ENCODE results near the gene THUMPD3. TPM values are rescaled to one million over a fixed set of nuclear protein-coding genes. Genes with fewer than 3 reads are reported as not detected.
A peak's percentile ranks its signal among the peaks of the same experiment; 100 is the strongest.

THUMPD3 gene
- total and polyA plus RNA-seq, 9 of the 15 experiments (the other 6 are each of a cell fraction or from before 2014, with no cell fraction given): 58.3 to 132 (median 113) TPM

- TF ChIP-seq ZBTB1 (CRISPR knock-in tag; IDR thresholded peaks at IDR 0.05; ENCODE audit: borderline replicate concordance, low read depth) (peak; percentile 82), ARHGAP35 (IDR thresholded peaks at IDR 0.05; ENCODE audit: partially characterized antibody) (no peak), GTF2E2 (tag; IDR thresholded peaks at IDR 0.05) (peak; percentile 95), L3MBTL2 (IDR thresholded peaks at IDR 0.05) (peak; percentile 95), RBM25 (IDR thresholded peaks at IDR 0.05; ENCODE audit: low read depth, low read length, severe bottlenecking) (no peak), ZNF212 (CRISPR knock-in tag; IDR thresholded peaks at IDR 0.05) (0 out of 2 replicates have a peak, but pooled peaks have one; percentile 69), PHF20 (IDR thresholded peaks at IDR 0.05; ENCODE audit: partially characterized antibody) (peak; percentile 90), FOXA3 (CRISPR knock-in tag; conservative IDR thresholded peaks at IDR 0.05 in 1 of 2, IDR thresholded peaks at IDR 0.05 in 1 of 2) (peak in 1 of 2 experiments; percentile 62; a peak in 1 of 4 replicates), RBM15 (IDR thresholded peaks at IDR 0.05; ENCODE audit: insufficient read depth, low read length) (no peak), USF2 (CRISPR knock-in tag; IDR thresholded peaks at IDR 0.05) (peak; percentile 50; the same call in 1 of the 2 replicates), PHF8 (IDR thresholded peaks at IDR 0.05; ENCODE audit: borderline replicate concordance, low read length) (peak; percentile 99), ZBTB11 (CRISPR knock-in tag; IDR thresholded peaks at IDR 0.05) (peak in 2 of 3 experiments; percentile 80 to 95; a peak in 5 of 6 replicates), ZNF707 (CRISPR knock-in tag; conservative IDR thresholded peaks at IDR 0.05) (peak; percentile 54; the same call in 1 of the 2 replicates), ZBTB8A (IDR thresholded peaks at IDR 0.05; ENCODE audit: partially characterized antibody) (no peak), IRF1 (CRISPR knock-in tag; IDR thresholded peaks at IDR 0.05; ENCODE audit: borderline replicate concordance) (0 out of 2 replicates have a peak, but pooled peaks have one; percentile 76), RBM22 (IDR thresholded peaks at IDR 0.05; ENCODE audit: low read depth, low read length, poor library complexity, severe bottlenecking) (peak; percentile 89), TSC22D4 (tag; IDR thresholded peaks at IDR 0.05) (no peak), ZNF280A (IDR thresholded peaks at IDR 0.05; ENCODE audit: low read depth, partially characterized antibody) (no peak), PHB (CRISPR knock-in tag; IDR thresholded peaks at IDR 0.05) (no peak)
These were observed at the start of gene THUMPD3 (continued) for GRCh38 chr3:9362731-9363530.
